Measurements from ENCODE around the gene TALDO1.

Gene TALDO1

GRCh38 chr11:747158-748006 is at the start of gene TALDO1:
Gene TALDO1, plus strand, starts transcription at chr11:747464. Its CDS starts 18 bp downstream, at chr11:747482.
- peak; percentile 96 for DNase-seq

- DNase-seq: no peak
Measured at GRCh38 chr11:697811-698311, 49.4 kb upstream of the TALDO1 start.

GRCh38 chr11:698493-699115 is 48.7 kb upstream of the TALDO1 start:
- DNase-seq: no peak

GRCh38 chr11:699116-699508 is 48.2 kb upstream of the TALDO1 start:
- no peak for DNase-seq

- no peak for DNase-seq
Measured at GRCh38 chr11:699753-700152, 47.5 kb upstream of the TALDO1 start.

- no peak for DNase-seq
Measured at GRCh38 chr11:701741-702461, 45.4 kb upstream of the TALDO1 start.

GRCh38 chr11:702462-703461 is 44.5 kb upstream of the TALDO1 start:
- no peak for DNase-seq

GRCh38 chr11:703506-703905 is 43.8 kb upstream of the TALDO1 start:
- no peak for DNase-seq

GRCh38 chr11:704228-704674 is 43.0 kb upstream of the TALDO1 start:
- no peak for DNase-seq

- DNase-seq: no peak
Measured at GRCh38 chr11:704781-705645, 42.3 kb upstream of the TALDO1 start.

GRCh38 chr11:705646-706438 is 41.4 kb upstream of the TALDO1 start, which contains the start of gene EPS8L2:
Gene EPS8L2, plus strand, starts transcription at chr11:706231. Its CDS starts 3,177 bp downstream, at chr11:709408.
- no peak for DNase-seq

- DNase-seq: no peak
Measured at GRCh38 chr11:706439-706956, 40.8 kb upstream of the TALDO1 start.

GRCh38 chr11:706957-707816 is 40.1 kb upstream of the TALDO1 start:
- DNase-seq: no peak

GRCh38 chr11:707817-708420 is 39.3 kb upstream of the TALDO1 start:
- no peak for DNase-seq

GRCh38 chr11:708511-708910 is 38.8 kb upstream of the TALDO1 start:
- no peak for DNase-seq

- DNase-seq: no peak
Measured at GRCh38 chr11:709109-709997, 37.9 kb upstream of the TALDO1 start.

- DNase-seq: no peak
Measured at GRCh38 chr11:714436-714835, 32.8 kb upstream of the TALDO1 start.
